A673 (cell line): Measurements from ENCODE around the gene OR2T34.
"Not testable (repeated sequence)": the region's sequence is repeated elsewhere in the genome, so short reads cannot be mapped to it uniquely, and the experiment has no call there.

ENCODE experiments used
- CTCF ChIP-seq: fragments of 300-800, 200-600 bp; sonication (generic); conservative IDR thresholded peaks from 2 replicates; pipeline ENCODE4 v1.5.1; 2017; ENCODE audit warnings: low read depth, mild to moderate bottlenecking, antibody characterized with exemption, low read length, moderate library complexity, mixed read lengths
- EZH2 ChIP-seq: fragments of 200-600 bp; sonication (generic); IDR thresholded peaks from 2 replicates; pipeline ENCODE4 v1.6.1; 2017; ENCODE audit warnings: borderline replicate concordance, low read depth, mild to moderate bottlenecking, mixed read lengths, antibody characterized with exemption, low read length; ENCODE audit not compliant: poor library complexity, severe bottlenecking

GRCh38 chr1:248573856-248574255, 701 bp downstream of the OR2T34 start:
- TF ChIP-seq CTCF, EZH2: not testable (repeated sequence)
